Caco-2 (cell line): ENCODE measurements around the gene RBM8A. TPM values are rescaled to one million over a fixed set of nuclear protein-coding genes. Genes with fewer than 3 reads are reported as not detected.

Experiments
- BruUV-seq: library from RNA; stranded (reverse); fragments of 400-500 nt; replicated peaks from 2 replicates; lab custom pipeline; 2021; lab: Mats Ljungman, UMichigan
- CTCF ChIA-PET: fragments of 300-600 bp; sonication (Branson Sonifier 250); formaldehyde crosslinking; loops from one replicate; lab custom pipeline; 2022; ENCODE audit warnings: antibody characterized with exemption; lab: Charles Lee
- POLR2A ChIA-PET: fragments of 300-600 bp; sonication (Branson Sonifier 250); formaldehyde crosslinking; loops from one replicate; lab custom pipeline; 2022; ENCODE audit warnings: antibody characterized with exemption; lab: Charles Lee
- DNase-seq, 2 experiments: peaks; one replicate each; pipeline versions ENCODE4 v3.0.0 to v3.0.0-alpha.2; 2020 to 2022
- H3K27me3 ChIP-seq: replicated peaks from 2 replicates; pipeline ENCODE4 v1.6.0; 2011; ENCODE audit warnings: low read length; ENCODE audit not compliant: control insufficient read depth, insufficient read depth
- H3K36me3 ChIP-seq: 2 replicates; pipeline ENCODE4 v1.5.1; 2011; ENCODE audit warnings: low read length; ENCODE audit not compliant: control insufficient read depth, insufficient read depth
- H3K4me1 ChIP-seq: fragments of 250-450 bp; sonication (Bioruptor Pico); 2 replicates; pipeline ENCODE4 v1.5.1; 2020; ENCODE audit warnings: mild to moderate bottlenecking
- H3K4me3 ChIP-seq: 2 replicates; pipeline ENCODE4 v1.5.1; 2011; ENCODE audit warnings: low read depth, mild to moderate bottlenecking, control low read depth, low read length
- H3K9me3 ChIP-seq: fragments of 250-450 bp; sonication (Bioruptor Pico); 2 replicates; pipeline ENCODE4 v1.5.1; 2020; ENCODE audit warnings: mild to moderate bottlenecking, moderate library complexity
- H3K27ac Mint-ChIP-seq: one replicate; pipeline ENCODE4 v1.8.0; 2022; ENCODE audit warnings: mixed read lengths; ENCODE audit not compliant: unreplicated experiment
- H3K27me3 Mint-ChIP-seq: one replicate; pipeline ENCODE4 v1.8.0; 2022; ENCODE audit warnings: mixed read lengths; ENCODE audit not compliant: insufficient read depth, unreplicated experiment
- H3K36me3 Mint-ChIP-seq: one replicate; pipeline ENCODE4 v1.8.0; 2022; ENCODE audit warnings: mild to moderate bottlenecking, mixed read lengths; ENCODE audit not compliant: insufficient read depth, unreplicated experiment
- H3K4me1 Mint-ChIP-seq: one replicate; pipeline ENCODE4 v1.8.0; 2022; ENCODE audit warnings: low read depth, mixed read lengths; ENCODE audit not compliant: unreplicated experiment
- H3K4me3 Mint-ChIP-seq: one replicate; pipeline ENCODE4 v1.8.0; 2022; ENCODE audit warnings: mild to moderate bottlenecking, moderate library complexity, mixed read lengths; ENCODE audit not compliant: unreplicated experiment
- H3K9me3 Mint-ChIP-seq: one replicate; pipeline ENCODE4 v1.8.0; 2022; ENCODE audit warnings: mixed read lengths; ENCODE audit not compliant: unreplicated experiment
- CTCF ChIP-seq, 2 experiments: fragments of 200-600 bp in 1 of 2; IDR thresholded peaks; 1 replicate in 1 of 2; 2 replicates in 1 of 2; pipeline versions ENCODE4 v1.5.1 to v1.8.0; 2011 to 2022; ENCODE audit warnings: antibody characterized with exemption in 1 of 2, control low read depth in 1 of 2, inconsistent platforms in 1 of 2, low read depth in 1 of 2, low read length in 1 of 2, mild to moderate bottlenecking in 1 of 2, moderate library complexity in 1 of 2; ENCODE audit not compliant: insufficient read depth in 1 of 2, severe bottlenecking in 1 of 2, unreplicated experiment in 1 of 2
- intact Hi-C: fragments of 100-400 bp; cut with micrococcal nuclease; formaldehyde crosslinking; loops from one replicate; pipeline ENCODE4 v1.10.0; 2022; ENCODE audit not compliant: unreplicated experiment
- total RNA-seq: library from RNA; stranded (reverse); gene quantifications from 2 replicates; pipeline ENCODE4 v1.2.3, GENCODE V29; 2022

RBM8A gene
- total RNA-seq, 1 experiment from 2014 or later, result 185 TPM

- H3K4me3 Mint-ChIP-seq, result no peak overlapping the region
- intact Hi-C loops, result no loop called here
- H3K36me3 Mint-ChIP-seq, result no peaks in the 10 kb centered on the region
- ChIA-PET CTCF (interaction anchor here (1.0 kb wide), 1 partner anchor 52 kb away, joined by 5 read pairs; no protein-coding TSS in a partner anchor), POLR2A (no interaction called here)
- TF ChIP-seq CTCF (IDR thresholded peaks at IDR 0.05; ENCODE audit: insufficient read depth in 1 of 2, low read depth in 1 of 2, low read length in 1 of 2, severe bottlenecking in 1 of 2, unreplicated experiment in 1 of 2), result no peak
- no peak overlapping the region for H3K27ac Mint-ChIP-seq
- H3K27me3 Mint-ChIP-seq, result peaks cover 13% of the 10 kb centered on the region
- no peak for DNase-seq
- no TSS peak for BruUV-seq
- H3K9me3 Mint-ChIP-seq, result no peaks in the 10 kb centered on the region
- H3K4me1 Mint-ChIP-seq, result peaks cover 15% of the 10 kb centered on the region
- H3K9me3 ChIP-seq, result no peaks in the 10 kb centered on the region
- H3K36me3 ChIP-seq, result no peaks in the 10 kb centered on the region
- peaks cover 20% of the 10 kb centered on the region for H3K4me1 ChIP-seq
- H3K27me3 ChIP-seq, result no peaks in the 10 kb centered on the region
- H3K4me3 ChIP-seq, result no peak overlapping the region
These were observed 28.2 kb upstream of the RBM8A start for GRCh38 chr1:145955436-145955835.

GRCh38 chr1:145953861-145954260 is 26.6 kb upstream of the RBM8A start:
- peaks cover 8% of the 10 kb centered on the region for H3K4me1 Mint-ChIP-seq
- POLR2A ChIA-PET, result no interaction called here
- H3K4me3 ChIP-seq, result no peak overlapping the region
- TF ChIP-seq CTCF (IDR thresholded peaks at IDR 0.05; ENCODE audit: insufficient read depth in 1 of 2, low read depth in 1 of 2, low read length in 1 of 2, severe bottlenecking in 1 of 2, unreplicated experiment in 1 of 2), result no peak
- DNase-seq, result no peak
- H3K27ac Mint-ChIP-seq, result no peak overlapping the region
- CTCF ChIA-PET, result interaction anchor here (0.7 to 1.3 kb wide), 2 partner anchors 11 to 79 kb away, joined by 3 to 4 read pairs; partner anchors contain the start of genes ANKRD34A and POLR3GL
- H3K27me3 ChIP-seq, result no peaks in the 10 kb centered on the region
- H3K9me3 Mint-ChIP-seq, result no peaks in the 10 kb centered on the region
- intact Hi-C loops, result no loop called here
- peaks cover 20% of the 10 kb centered on the region for H3K4me1 ChIP-seq
- no peaks in the 10 kb centered on the region for H3K36me3 Mint-ChIP-seq
- no peaks in the 10 kb centered on the region for H3K36me3 ChIP-seq
- no TSS peak for BruUV-seq
- H3K4me3 Mint-ChIP-seq, result no peak overlapping the region
- H3K27me3 Mint-ChIP-seq, result peaks cover 6% of the 10 kb centered on the region
- no peaks in the 10 kb centered on the region for H3K9me3 ChIP-seq

GRCh38 chr1:145952903-145953302 is 25.6 kb upstream of the RBM8A start:
- H3K27me3 Mint-ChIP-seq, result peaks cover 4% of the 10 kb centered on the region
- H3K4me3 Mint-ChIP-seq, result no peak overlapping the region
- ChIA-PET CTCF (no interaction called here), POLR2A (no interaction called here)
- no peak for DNase-seq
- no peak for TF ChIP-seq CTCF (IDR thresholded peaks at IDR 0.05; ENCODE audit: insufficient read depth in 1 of 2, low read depth in 1 of 2, low read length in 1 of 2, severe bottlenecking in 1 of 2, unreplicated experiment in 1 of 2)
- H3K9me3 Mint-ChIP-seq, result no peaks in the 10 kb centered on the region
- no peak overlapping the region for H3K4me3 ChIP-seq
- H3K36me3 ChIP-seq, result no peaks in the 10 kb centered on the region
- H3K27me3 ChIP-seq, result no peaks in the 10 kb centered on the region
- peaks cover 8% of the 10 kb centered on the region for H3K4me1 Mint-ChIP-seq
- H3K27ac Mint-ChIP-seq, result no peak overlapping the region
- H3K36me3 Mint-ChIP-seq, result no peaks in the 10 kb centered on the region
- no peaks in the 10 kb centered on the region for H3K9me3 ChIP-seq
- H3K4me1 ChIP-seq, result peaks cover 16% of the 10 kb centered on the region
- intact Hi-C loops, result no loop called here
- no TSS peak for BruUV-seq
